Panc1 (cell line): ENCODE measurements around the gene KLF11. TPM values are rescaled to one million over a fixed set of nuclear protein-coding genes. Genes with fewer than 3 reads are reported as not detected.

Experiments used
- ATAC-seq: fragments of 200-7000 bp; cut with Tn5 transposase; 2 replicates; pipeline ENCODE4 v1.9.1; 2020; ENCODE audit warnings: mild to moderate bottlenecking, moderate library complexity
- BruUV-seq: library from RNA; stranded (reverse); fragments of 400-500 nt; replicated peaks from 2 replicates; lab custom pipeline; 2021; lab: Mats Ljungman, UMichigan
- CTCF ChIA-PET: fragments of 300-600 bp; sonication (Branson Sonifier 250); formaldehyde crosslinking; loops from one replicate; lab custom pipeline; 2022; ENCODE audit warnings: antibody characterized with exemption; lab: Charles Lee
- POLR2A ChIA-PET: fragments of 300-600 bp; sonication (Branson Sonifier 250); formaldehyde crosslinking; loops from one replicate; lab custom pipeline; 2022; ENCODE audit warnings: antibody characterized with exemption; lab: Charles Lee
- DNase-seq: peaks from one replicate; pipeline ENCODE4 v3.0.0-alpha.2; 2010; ENCODE audit warnings: low read depth, low spot score
- H3K27ac ChIP-seq: 2 replicates; pipeline ENCODE4 v1.5.1; 2011; ENCODE audit warnings: mild to moderate bottlenecking, low read length, inconsistent platforms
- H3K27me3 ChIP-seq: fragments of 200-500 bp; sonication (Bioruptor generic); 2 replicates; pipeline ENCODE4 v1.6.0; 2014; ENCODE audit warnings: low read length, inconsistent platforms; ENCODE audit not compliant: control insufficient read depth, insufficient read depth
- H3K36me3 ChIP-seq: fragments of 200-500 bp; sonication (Bioruptor generic); 2 replicates; pipeline ENCODE4 v1.5.1; 2014; ENCODE audit warnings: inconsistent platforms, mild to moderate bottlenecking, low read length, moderate library complexity; ENCODE audit not compliant: control insufficient read depth, insufficient read depth
- H3K4me1 ChIP-seq: 2 replicates; pipeline ENCODE4 v1.5.1; 2011; ENCODE audit warnings: inconsistent platforms, mild to moderate bottlenecking, low read length, moderate library complexity; ENCODE audit not compliant: control insufficient read depth, insufficient read depth
- H3K4me3 ChIP-seq, 2 experiments: 2 replicates each; pipeline ENCODE4 v1.5.1; 2011 to 2012; ENCODE audit warnings: low read depth in 2 of 2, low read length in 2 of 2, mild to moderate bottlenecking in 2 of 2, inconsistent platforms in 1 of 2, moderate library complexity in 1 of 2
- H3K9me3 ChIP-seq: fragments of 200-500 bp; sonication (Bioruptor generic); 2 replicates; pipeline ENCODE4 v1.5.1; 2014; ENCODE audit warnings: low read depth, mild to moderate bottlenecking, inconsistent platforms, low read length, moderate library complexity; ENCODE audit not compliant: control insufficient read depth, insufficient read depth
- POLR2AphosphoS5 ChIP-seq: IDR thresholded peaks from 2 replicates; pipeline ENCODE4 v1.6.1; 2012; ENCODE audit warnings: mild to moderate bottlenecking, low read depth, low read length, moderate library complexity
- SIN3A ChIP-seq: IDR thresholded peaks from 2 replicates; pipeline ENCODE4 v1.6.1; 2012; ENCODE audit warnings: low read depth, mild to moderate bottlenecking, low read length, moderate library complexity, borderline replicate concordance; ENCODE audit not compliant: insufficient read depth
- TCF7L2 ChIP-seq: IDR thresholded peaks from 2 replicates; pipeline ENCODE4 v1.6.1; 2011; ENCODE audit warnings: mild to moderate bottlenecking, low read depth, low read length, inconsistent platforms
- in situ Hi-C: cut with HindIII; loops from 2 replicates; pipeline ENCODE4 v1.10.0; 2016; ENCODE audit warnings: low sequenced_read_pairs, low pct_unique_long_range_greater_than_20kb
- intact Hi-C: fragments of 100-400 bp; cut with micrococcal nuclease; formaldehyde crosslinking; loops from one replicate; pipeline ENCODE4 v1.10.0; 2022; ENCODE audit not compliant: unreplicated experiment
- total RNA-seq: library from RNA; stranded (reverse); gene quantifications from one replicate; pipeline ENCODE4 v1.2.1, GENCODE V29; 2021; ENCODE audit not compliant: unreplicated experiment
- TF ChIP-seq, protein P1 (sequence below): fragments of 450-650 bp; IDR thresholded peaks from 2 replicates; pipeline ENCODE4 v1.5.1; 2017; ENCODE audit warnings: mild to moderate bottlenecking
- TF ChIP-seq, protein P2 (sequence below), 2 experiments: IDR thresholded peaks; 2 replicates each; pipeline ENCODE4 v1.6.1; 2011 to 2012; ENCODE audit warnings: low read depth in 2 of 2, control low read depth in 1 of 2, low read length in 1 of 2, mild to moderate bottlenecking in 1 of 2, moderate library complexity in 1 of 2; ENCODE audit not compliant: insufficient read depth in 1 of 2

Gene KLF11
- total RNA-seq, 1 experiment from 2014 or later, result 23.7 TPM

DNA sequence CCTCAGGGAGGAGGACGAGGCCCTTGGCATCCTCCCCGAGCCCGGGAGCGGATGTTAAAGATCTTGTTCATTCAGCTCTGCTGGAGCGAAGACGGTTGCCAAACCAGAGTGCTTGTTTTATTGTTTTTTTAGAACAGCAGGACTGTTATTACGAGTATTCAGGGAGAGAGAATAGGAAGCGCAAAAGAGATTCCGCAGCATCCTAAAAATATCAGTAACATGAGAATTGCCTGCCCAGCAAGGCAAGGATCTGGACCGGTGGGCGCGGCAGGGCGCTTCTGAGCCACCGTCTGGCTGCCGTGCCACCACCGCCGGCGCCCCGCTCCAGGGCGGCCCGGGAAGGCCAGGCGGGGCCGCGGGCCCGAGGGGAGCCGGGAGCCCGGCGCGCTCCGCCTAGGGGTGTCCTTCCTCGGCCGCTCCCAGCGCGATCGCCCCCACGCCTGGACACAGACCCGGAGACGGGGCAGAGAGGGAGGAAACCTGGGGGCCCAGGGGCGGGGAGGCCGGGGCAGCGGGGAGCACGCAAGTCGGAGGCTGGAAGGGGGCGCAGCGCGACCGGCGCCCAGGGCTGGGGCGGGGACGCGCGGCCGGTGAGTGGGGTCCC is 36.0 kb downstream of the KLF11 start:
- H3K27me3 ChIP-seq, result no peaks in the 10 kb centered on the region
- peak; percentile 79 for ATAC-seq
- CTCF ChIA-PET, result interaction anchor here (0.6 kb wide), 1 partner anchor 39 kb away, joined by 3 read pairs; no protein-coding TSS in a partner anchor
- H3K4me1 ChIP-seq, result peaks cover 30% of the 10 kb centered on the region
- peak overlapping the region; percentile 61 to 72 for H3K4me3 ChIP-seq
- H3K36me3 ChIP-seq, result no peaks in the 10 kb centered on the region
- POLR2A ChIA-PET, result interaction anchor here (0.6 kb wide), 1 partner anchor 108 kb away, joined by 5 read pairs; no protein-coding TSS in a partner anchor
- no TSS peak for BruUV-seq
- H3K27ac ChIP-seq, result peak overlapping the region; percentile 83
- TF ChIP-seq, protein P1, sequence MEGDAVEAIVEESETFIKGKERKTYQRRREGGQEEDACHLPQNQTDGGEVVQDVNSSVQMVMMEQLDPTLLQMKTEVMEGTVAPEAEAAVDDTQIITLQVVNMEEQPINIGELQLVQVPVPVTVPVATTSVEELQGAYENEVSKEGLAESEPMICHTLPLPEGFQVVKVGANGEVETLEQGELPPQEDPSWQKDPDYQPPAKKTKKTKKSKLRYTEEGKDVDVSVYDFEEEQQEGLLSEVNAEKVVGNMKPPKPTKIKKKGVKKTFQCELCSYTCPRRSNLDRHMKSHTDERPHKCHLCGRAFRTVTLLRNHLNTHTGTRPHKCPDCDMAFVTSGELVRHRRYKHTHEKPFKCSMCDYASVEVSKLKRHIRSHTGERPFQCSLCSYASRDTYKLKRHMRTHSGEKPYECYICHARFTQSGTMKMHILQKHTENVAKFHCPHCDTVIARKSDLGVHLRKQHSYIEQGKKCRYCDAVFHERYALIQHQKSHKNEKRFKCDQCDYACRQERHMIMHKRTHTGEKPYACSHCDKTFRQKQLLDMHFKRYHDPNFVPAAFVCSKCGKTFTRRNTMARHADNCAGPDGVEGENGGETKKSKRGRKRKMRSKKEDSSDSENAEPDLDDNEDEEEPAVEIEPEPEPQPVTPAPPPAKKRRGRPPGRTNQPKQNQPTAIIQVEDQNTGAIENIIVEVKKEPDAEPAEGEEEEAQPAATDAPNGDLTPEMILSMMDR, result no peak
- TF ChIP-seq TCF7L2 (no peak), POLR2AphosphoS5 (no peak), SIN3A (no peak)
- TF ChIP-seq, protein P2, sequence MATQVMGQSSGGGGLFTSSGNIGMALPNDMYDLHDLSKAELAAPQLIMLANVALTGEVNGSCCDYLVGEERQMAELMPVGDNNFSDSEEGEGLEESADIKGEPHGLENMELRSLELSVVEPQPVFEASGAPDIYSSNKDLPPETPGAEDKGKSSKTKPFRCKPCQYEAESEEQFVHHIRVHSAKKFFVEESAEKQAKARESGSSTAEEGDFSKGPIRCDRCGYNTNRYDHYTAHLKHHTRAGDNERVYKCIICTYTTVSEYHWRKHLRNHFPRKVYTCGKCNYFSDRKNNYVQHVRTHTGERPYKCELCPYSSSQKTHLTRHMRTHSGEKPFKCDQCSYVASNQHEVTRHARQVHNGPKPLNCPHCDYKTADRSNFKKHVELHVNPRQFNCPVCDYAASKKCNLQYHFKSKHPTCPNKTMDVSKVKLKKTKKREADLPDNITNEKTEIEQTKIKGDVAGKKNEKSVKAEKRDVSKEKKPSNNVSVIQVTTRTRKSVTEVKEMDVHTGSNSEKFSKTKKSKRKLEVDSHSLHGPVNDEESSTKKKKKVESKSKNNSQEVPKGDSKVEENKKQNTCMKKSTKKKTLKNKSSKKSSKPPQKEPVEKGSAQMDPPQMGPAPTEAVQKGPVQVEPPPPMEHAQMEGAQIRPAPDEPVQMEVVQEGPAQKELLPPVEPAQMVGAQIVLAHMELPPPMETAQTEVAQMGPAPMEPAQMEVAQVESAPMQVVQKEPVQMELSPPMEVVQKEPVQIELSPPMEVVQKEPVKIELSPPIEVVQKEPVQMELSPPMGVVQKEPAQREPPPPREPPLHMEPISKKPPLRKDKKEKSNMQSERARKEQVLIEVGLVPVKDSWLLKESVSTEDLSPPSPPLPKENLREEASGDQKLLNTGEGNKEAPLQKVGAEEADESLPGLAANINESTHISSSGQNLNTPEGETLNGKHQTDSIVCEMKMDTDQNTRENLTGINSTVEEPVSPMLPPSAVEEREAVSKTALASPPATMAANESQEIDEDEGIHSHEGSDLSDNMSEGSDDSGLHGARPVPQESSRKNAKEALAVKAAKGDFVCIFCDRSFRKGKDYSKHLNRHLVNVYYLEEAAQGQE (IDR thresholded peaks at IDR 0.05; ENCODE audit: insufficient read depth in 1 of 2, low read depth in 2 of 2, low read length in 1 of 2), result no peak
- in situ Hi-C loops (no loop called here), intact Hi-C loops (loop anchor here (10.0 kb wide), 1 partner anchor 45 kb away; the partner anchor contains the start of gene RRM2)
- no peaks in the 10 kb centered on the region for H3K9me3 ChIP-seq
- DNase-seq, result no peak

DNA sequence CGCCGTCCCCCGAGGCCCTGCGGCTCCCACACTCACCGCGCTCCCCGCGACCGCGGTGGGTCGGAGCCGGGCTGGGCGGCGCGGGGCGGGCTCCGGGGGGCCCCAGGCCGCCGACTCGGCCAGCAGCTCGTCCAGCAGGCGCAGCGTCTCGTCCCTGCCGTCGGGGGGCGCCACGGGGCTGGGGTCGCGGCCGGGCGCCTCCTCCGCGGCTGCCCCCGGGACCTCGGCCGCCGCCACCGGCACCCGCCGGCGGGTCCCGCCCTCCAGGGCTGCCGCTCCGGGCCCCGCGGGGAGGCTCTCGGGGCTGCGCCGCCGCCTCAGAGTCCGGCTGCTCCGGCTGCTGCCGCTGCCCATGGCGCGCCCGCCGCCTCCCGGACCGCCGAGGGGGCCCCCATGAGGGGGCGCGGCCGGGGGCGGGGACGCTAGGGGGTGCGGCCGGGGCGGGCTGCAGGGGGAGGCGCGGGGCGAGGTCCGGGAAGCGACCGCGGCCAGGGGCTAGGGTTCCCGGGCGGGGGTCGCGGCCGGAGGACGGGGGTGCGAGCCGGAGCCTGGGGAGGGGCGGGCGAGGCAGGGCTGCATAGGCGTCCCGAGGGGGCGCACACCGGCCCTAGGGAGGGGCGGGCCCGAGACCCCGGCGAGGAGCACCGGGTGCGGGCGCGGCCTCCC is 36.7 kb downstream of the KLF11 start, which contains the start of gene CYS1:
CYS1 (minus strand) TSS at position 542 of the 666 bp plus-strand sequence; CDS start at position 354, 188 bp downstream.
- ATAC-seq (peak; percentile 85), DNase-seq (no peak)
- H3K27me3 ChIP-seq, result no peaks in the 10 kb centered on the region
- in situ Hi-C loops, result no loop called here
- TF ChIP-seq TCF7L2, result no peak
- TF ChIP-seq, protein P1, result peak; percentile 92
- H3K27ac ChIP-seq, result peak within 1 kb of the TSS; percentile 83
- peak within 1 kb of the TSS; percentile 61 to 72 for H3K4me3 ChIP-seq
- H3K4me1 ChIP-seq, result peaks cover 27% of the 10 kb centered on the region
- no peaks in the 10 kb centered on the region for H3K36me3 ChIP-seq
- POLR2A ChIA-PET, result interaction anchor here (0.6 kb wide), 2 partner anchors 11 to 108 kb away, joined by 4 to 5 read pairs; no protein-coding TSS in a partner anchor
- BruUV-seq, result no TSS peak
- no peaks in the 10 kb centered on the region for H3K9me3 ChIP-seq
- intact Hi-C loops, result loop anchor here (10.0 kb wide), 1 partner anchor 45 kb away; the partner anchor contains the start of gene RRM2
- CTCF ChIA-PET, result interaction anchor here (0.6 to 1.3 kb wide), 2 partner anchors 17 to 38 kb away, joined by 3 to 4 read pairs; no protein-coding TSS in a partner anchor
